Coronary artery (tissue), 2 donors: ENCODE results near the gene APOE.

Experiments used
- DNase-seq: peaks from one replicate; pipeline ENCODE4 v3.0.0-alpha.2; 2017; ENCODE audit warnings: low spot score
- H3K27ac ChIP-seq, 2 donors: fragments of 200-600 bp; sonication (generic); one replicate each; pipeline ENCODE4 v1.5.1; 2016 to 2019
- H3K4me3 ChIP-seq: fragments of 200-600 bp; sonication (generic); 2 replicates; pipeline ENCODE4 v1.5.1; 2016; ENCODE audit warnings: mild to moderate bottlenecking, moderate library complexity
- CTCF ChIP-seq: fragments of 200-600 bp; sonication (generic); IDR thresholded peaks from one replicate; pipeline ENCODE4 v1.5.1; 2019; ENCODE audit warnings: antibody characterized with exemption

APOE gene

GRCh38 chr19:44957526-44957925, 51.9 kb downstream of the APOE start:
- no peak overlapping the region for H3K4me3 ChIP-seq
- no peak for DNase-seq
- no peak overlapping the region for H3K27ac ChIP-seq
- no peak for TF ChIP-seq CTCF

DNA sequence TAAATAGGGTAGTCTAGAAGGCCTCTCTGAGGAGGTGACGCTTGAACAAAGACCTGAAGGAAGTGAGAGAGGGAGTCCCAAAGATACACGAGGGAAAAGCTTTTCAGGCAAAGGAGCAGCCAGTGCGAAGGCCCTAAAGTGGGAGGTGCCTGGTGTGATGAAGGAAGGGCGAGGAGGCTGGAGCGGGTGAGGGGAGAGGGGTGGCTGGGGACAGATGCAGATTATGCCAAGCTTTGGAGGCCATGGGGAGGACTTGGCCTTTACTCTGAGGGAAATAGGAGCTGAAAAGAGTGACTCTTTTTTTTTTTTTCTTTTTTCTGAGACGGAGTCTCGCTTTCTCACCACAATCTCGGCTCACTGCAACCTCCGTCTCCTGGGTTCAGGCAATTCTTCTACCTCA, 52.5 kb downstream of the APOE start:
- H3K27ac ChIP-seq: no peak overlapping the region
- no peak for TF ChIP-seq CTCF
- DNase-seq: no peak
- H3K4me3 ChIP-seq: no peak overlapping the region
